ENCODE results near the gene MCRIP1.

Gene MCRIP1

GRCh38 chr17:81845881-81846742, 13.0 kb upstream of the MCRIP1 start:
- TF ChIP-seq RAD21 (IDR thresholded peaks at IDR 0.05; ENCODE audit: low read depth), result no peak
- no peak for TF ChIP-seq TAF1 (IDR thresholded peaks at IDR 0.05; ENCODE audit: low read depth)
- no peak for TF ChIP-seq CEBPB (IDR thresholded peaks at IDR 0.05)
- TF ChIP-seq CREB1 (IDR thresholded peaks at IDR 0.05; ENCODE audit: low read depth), result no peak
- TF ChIP-seq EGR1 (IDR thresholded peaks at IDR 0.05), result no peak
- no peak for TF ChIP-seq FOXM1 (IDR thresholded peaks at IDR 0.05; ENCODE audit: borderline replicate concordance, low read depth)
- TF ChIP-seq, protein P1, sequence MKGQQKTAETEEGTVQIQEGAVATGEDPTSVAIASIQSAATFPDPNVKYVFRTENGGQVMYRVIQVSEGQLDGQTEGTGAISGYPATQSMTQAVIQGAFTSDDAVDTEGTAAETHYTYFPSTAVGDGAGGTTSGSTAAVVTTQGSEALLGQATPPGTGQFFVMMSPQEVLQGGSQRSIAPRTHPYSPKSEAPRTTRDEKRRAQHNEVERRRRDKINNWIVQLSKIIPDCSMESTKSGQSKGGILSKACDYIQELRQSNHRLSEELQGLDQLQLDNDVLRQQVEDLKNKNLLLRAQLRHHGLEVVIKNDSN (IDR thresholded peaks at IDR 0.05), result no peak
- no peak for TF ChIP-seq TEAD4 (IDR thresholded peaks at IDR 0.05)
- TF ChIP-seq TCF12 (IDR thresholded peaks at IDR 0.05; ENCODE audit: low read depth), result no peak
- no peak for TF ChIP-seq YY1 (IDR thresholded peaks at IDR 0.05; ENCODE audit: low read depth)
- TF ChIP-seq, protein P2, sequence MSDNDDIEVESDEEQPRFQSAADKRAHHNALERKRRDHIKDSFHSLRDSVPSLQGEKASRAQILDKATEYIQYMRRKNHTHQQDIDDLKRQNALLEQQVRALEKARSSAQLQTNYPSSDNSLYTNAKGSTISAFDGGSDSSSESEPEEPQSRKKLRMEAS (IDR thresholded peaks at IDR 0.05), result no peak
- no peak for TF ChIP-seq NFIC (IDR thresholded peaks at IDR 0.05)
- TF ChIP-seq, protein P3, sequence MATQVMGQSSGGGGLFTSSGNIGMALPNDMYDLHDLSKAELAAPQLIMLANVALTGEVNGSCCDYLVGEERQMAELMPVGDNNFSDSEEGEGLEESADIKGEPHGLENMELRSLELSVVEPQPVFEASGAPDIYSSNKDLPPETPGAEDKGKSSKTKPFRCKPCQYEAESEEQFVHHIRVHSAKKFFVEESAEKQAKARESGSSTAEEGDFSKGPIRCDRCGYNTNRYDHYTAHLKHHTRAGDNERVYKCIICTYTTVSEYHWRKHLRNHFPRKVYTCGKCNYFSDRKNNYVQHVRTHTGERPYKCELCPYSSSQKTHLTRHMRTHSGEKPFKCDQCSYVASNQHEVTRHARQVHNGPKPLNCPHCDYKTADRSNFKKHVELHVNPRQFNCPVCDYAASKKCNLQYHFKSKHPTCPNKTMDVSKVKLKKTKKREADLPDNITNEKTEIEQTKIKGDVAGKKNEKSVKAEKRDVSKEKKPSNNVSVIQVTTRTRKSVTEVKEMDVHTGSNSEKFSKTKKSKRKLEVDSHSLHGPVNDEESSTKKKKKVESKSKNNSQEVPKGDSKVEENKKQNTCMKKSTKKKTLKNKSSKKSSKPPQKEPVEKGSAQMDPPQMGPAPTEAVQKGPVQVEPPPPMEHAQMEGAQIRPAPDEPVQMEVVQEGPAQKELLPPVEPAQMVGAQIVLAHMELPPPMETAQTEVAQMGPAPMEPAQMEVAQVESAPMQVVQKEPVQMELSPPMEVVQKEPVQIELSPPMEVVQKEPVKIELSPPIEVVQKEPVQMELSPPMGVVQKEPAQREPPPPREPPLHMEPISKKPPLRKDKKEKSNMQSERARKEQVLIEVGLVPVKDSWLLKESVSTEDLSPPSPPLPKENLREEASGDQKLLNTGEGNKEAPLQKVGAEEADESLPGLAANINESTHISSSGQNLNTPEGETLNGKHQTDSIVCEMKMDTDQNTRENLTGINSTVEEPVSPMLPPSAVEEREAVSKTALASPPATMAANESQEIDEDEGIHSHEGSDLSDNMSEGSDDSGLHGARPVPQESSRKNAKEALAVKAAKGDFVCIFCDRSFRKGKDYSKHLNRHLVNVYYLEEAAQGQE (IDR thresholded peaks at IDR 0.05; ENCODE audit: low read depth), result no peak

GRCh38 chr17:81845361-81845760, 12.3 kb upstream of the MCRIP1 start:
- TF ChIP-seq CREB1 (IDR thresholded peaks at IDR 0.05; ENCODE audit: low read depth), result no peak
- no peak for TF ChIP-seq NFIC (IDR thresholded peaks at IDR 0.05)
- TF ChIP-seq YY1 (IDR thresholded peaks at IDR 0.05; ENCODE audit: low read depth), result no peak
- no peak for TF ChIP-seq RAD21 (IDR thresholded peaks at IDR 0.05; ENCODE audit: low read depth)
- TF ChIP-seq ZBTB7A (IDR thresholded peaks at IDR 0.05; ENCODE audit: low read depth), result no peak
- no peak for TF ChIP-seq TCF12 (IDR thresholded peaks at IDR 0.05; ENCODE audit: low read depth)
- TF ChIP-seq TAF1 (IDR thresholded peaks at IDR 0.05; ENCODE audit: low read depth), result no peak
- no peak for TF ChIP-seq EP300 (IDR thresholded peaks at IDR 0.05; ENCODE audit: borderline replicate concordance)
- TF ChIP-seq, protein P2 (IDR thresholded peaks at IDR 0.05), result no peak
- no peak for TF ChIP-seq TEAD4 (IDR thresholded peaks at IDR 0.05)
- TF ChIP-seq CEBPB (IDR thresholded peaks at IDR 0.05), result no peak
- no peak for TF ChIP-seq FOXM1 (IDR thresholded peaks at IDR 0.05; ENCODE audit: borderline replicate concordance, low read depth)
- TF ChIP-seq EGR1 (IDR thresholded peaks at IDR 0.05), result no peak
- TF ChIP-seq, protein P3 (IDR thresholded peaks at IDR 0.05; ENCODE audit: low read depth), result no peak
- TF ChIP-seq, protein P1 (IDR thresholded peaks at IDR 0.05), result no peak

DNA sequence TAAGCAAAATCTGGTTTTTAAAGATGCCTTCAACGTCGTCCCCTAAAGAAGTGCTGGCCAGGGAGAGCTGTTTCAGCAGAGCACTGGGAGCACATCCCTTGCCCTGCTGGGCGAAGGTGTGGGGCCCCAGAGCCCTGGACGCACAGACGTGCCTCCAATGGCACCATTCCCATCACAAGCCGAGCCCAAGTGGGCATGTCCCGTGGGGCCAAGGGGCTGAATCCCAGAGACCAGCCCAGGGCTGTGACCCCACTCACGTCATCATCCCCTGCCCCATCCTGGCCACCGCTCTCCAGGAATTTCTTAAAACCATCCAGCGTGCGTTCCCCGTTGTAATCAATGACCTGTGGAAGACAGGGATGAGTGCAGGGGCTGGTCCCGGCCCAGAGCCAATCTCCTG, 11.8 kb upstream of the MCRIP1 start:
- TF ChIP-seq, protein P1 (IDR thresholded peaks at IDR 0.05), result no peak
- TF ChIP-seq TCF12 (IDR thresholded peaks at IDR 0.05; ENCODE audit: low read depth), result no peak
- TF ChIP-seq TEAD4 (IDR thresholded peaks at IDR 0.05), result no peak
- TF ChIP-seq ZBTB7A (IDR thresholded peaks at IDR 0.05; ENCODE audit: low read depth), result no peak
- TF ChIP-seq YY1 (IDR thresholded peaks at IDR 0.05; ENCODE audit: low read depth), result no peak
- TF ChIP-seq, protein P3 (IDR thresholded peaks at IDR 0.05; ENCODE audit: low read depth), result no peak
- TF ChIP-seq TAF1 (IDR thresholded peaks at IDR 0.05; ENCODE audit: low read depth), result no peak
- TF ChIP-seq CREB1 (IDR thresholded peaks at IDR 0.05; ENCODE audit: low read depth), result no peak
- TF ChIP-seq EGR1 (IDR thresholded peaks at IDR 0.05), result no peak
- no peak for TF ChIP-seq EP300 (IDR thresholded peaks at IDR 0.05; ENCODE audit: borderline replicate concordance)

Data from Ishikawa (cell line).